SJSA1 (cell line): Measurements from ENCODE around the gene ABCC10. TPM values are rescaled to one million over a fixed set of nuclear protein-coding genes. Genes with fewer than 3 reads are reported as not detected.
"Not testable (repeated sequence)": the region's sequence is repeated elsewhere in the genome, so short reads cannot be mapped to it uniquely, and the experiment has no call there.

Experiments used
- DNase-seq, 2 experiments: peaks; one replicate each; pipeline ENCODE4 v3.0.0-alpha.2; 2015 to 2020; ENCODE audit warnings: low spot score in 2 of 2, low read depth in 1 of 2
- H3K27ac ChIP-seq: fragments of 250-450 bp; sonication (Bioruptor Pico); 2 replicates; pipeline ENCODE4 v1.5.1; 2020; ENCODE audit warnings: mild to moderate bottlenecking, moderate library complexity
- H3K27me3 ChIP-seq: fragments of 250-450 bp; sonication (Bioruptor Pico); replicated peaks from 2 replicates; pipeline ENCODE4 v1.5.1; 2020; ENCODE audit warnings: mild to moderate bottlenecking, moderate library complexity
- H3K36me3 ChIP-seq: fragments of 250-450 bp; sonication (Bioruptor Pico); 2 replicates; pipeline ENCODE4 v1.5.1; 2020; ENCODE audit warnings: mild to moderate bottlenecking
- H3K4me1 ChIP-seq: fragments of 250-450 bp; sonication (Bioruptor Pico); replicated peaks from 2 replicates; pipeline ENCODE4 v1.6.1; 2021; ENCODE audit warnings: mild to moderate bottlenecking
- H3K4me3 ChIP-seq: fragments of 250-450 bp; sonication (Bioruptor Pico); 2 replicates; pipeline ENCODE4 v1.5.1; 2020; ENCODE audit warnings: mild to moderate bottlenecking
- H3K9me3 ChIP-seq: fragments of 250-450 bp; sonication (Bioruptor Pico); replicated peaks from 2 replicates; pipeline ENCODE4 v1.5.1; 2020; ENCODE audit warnings: mild to moderate bottlenecking
- total RNA-seq: library from RNA; depleted of rRNA; stranded (reverse); fragments of >200 nt; shearing (Covaris generic); gene quantifications from 2 replicates; pipeline ENCODE4 v1.2.3, GENCODE V29; 2014

Gene ABCC10
- total RNA-seq, 1 experiment from 2014 or later: 11.3 TPM

GRCh38 chr6:43421831-43422230, 5.5 kb upstream of the ABCC10 start:
- Histone ChIP-seq H3K4me3 (no peak overlapping the region), H3K36me3 (no peaks in the 10 kb centered on the region), H3K27ac (no peak overlapping the region), H3K27me3 (0 out of 2 replicates have a peak, but pooled peaks cover 3% of the 10 kb centered on the region), H3K9me3 (no peaks in the 10 kb centered on the region), H3K4me1 (peaks cover under 1% of the 10 kb centered on the region)
- no peak for DNase-seq

GRCh38 chr6:43425083-43425482, 2.3 kb upstream of the ABCC10 start:
- H3K27me3 ChIP-seq, H3K36me3 ChIP-seq, H3K9me3 ChIP-seq, H3K27ac ChIP-seq, DNase-seq, H3K4me3 ChIP-seq: not testable (repeated sequence)
- H3K4me1 ChIP-seq: peaks cover 13% of the 10 kb centered on the region

GRCh38 chr6:43426928-43427405, 374 bp upstream of the ABCC10 start:
- peak overlapping the region; percentile 69 for H3K4me3 ChIP-seq
- H3K36me3 ChIP-seq: peaks cover 8% of the 10 kb centered on the region
- DNase-seq: no peak
- H3K4me1 ChIP-seq: peaks cover 13% of the 10 kb centered on the region
- peak overlapping the region; percentile 31 for H3K27ac ChIP-seq
- H3K9me3 ChIP-seq: no peaks in the 10 kb centered on the region
- no peaks in the 10 kb centered on the region for H3K27me3 ChIP-seq

- DNase-seq: peak in 1 of 2 experiments; percentile 11
- peaks cover 16% of the 10 kb centered on the region for H3K36me3 ChIP-seq
- H3K27me3 ChIP-seq: no peaks in the 10 kb centered on the region
- H3K4me1 ChIP-seq: peaks cover 13% of the 10 kb centered on the region
- H3K27ac ChIP-seq: peak overlapping the region; percentile 31; the same call in 1 of the 2 replicates
- no peaks in the 10 kb centered on the region for H3K9me3 ChIP-seq
- H3K4me3 ChIP-seq: peak overlapping the region; percentile 69
Measured at GRCh38 chr6:43428112-43428570, 800 bp downstream of the ABCC10 start.

- no peaks in the 10 kb centered on the region for H3K9me3 ChIP-seq
- H3K4me3 ChIP-seq: no peak overlapping the region
- H3K27ac ChIP-seq: no peak overlapping the region
- peaks cover 16% of the 10 kb centered on the region for H3K36me3 ChIP-seq
- no peak for DNase-seq
- peaks cover 13% of the 10 kb centered on the region for H3K4me1 ChIP-seq
- H3K27me3 ChIP-seq: no peaks in the 10 kb centered on the region
Measured at GRCh38 chr6:43428874-43429273, 1.5 kb downstream of the ABCC10 start.

GRCh38 chr6:43432009-43432945, 4.9 kb downstream of the ABCC10 start:
- Histone ChIP-seq H3K4me3 (no peak overlapping the region), H3K4me1 (peaks cover 24% of the 10 kb centered on the region), H3K27ac (no peak overlapping the region), H3K36me3 (peaks cover 23% of the 10 kb centered on the region), H3K9me3 (no peaks in the 10 kb centered on the region), H3K27me3 (no peaks in the 10 kb centered on the region)
- DNase-seq: no peak

GRCh38 chr6:43433148-43433547, 5.8 kb downstream of the ABCC10 start:
- H3K9me3 ChIP-seq: no peaks in the 10 kb centered on the region
- H3K27ac ChIP-seq: no peak overlapping the region
- peaks cover 23% of the 10 kb centered on the region for H3K4me1 ChIP-seq
- H3K27me3 ChIP-seq: no peaks in the 10 kb centered on the region
- no peak for DNase-seq
- peaks cover 20% of the 10 kb centered on the region for H3K36me3 ChIP-seq
- H3K4me3 ChIP-seq: no peak overlapping the region

- Histone ChIP-seq H3K27me3 (no peaks in the 10 kb centered on the region), H3K4me1 (peaks cover 15% of the 10 kb centered on the region), H3K27ac (no peak overlapping the region), H3K9me3 (no peaks in the 10 kb centered on the region), H3K36me3 (peaks cover 24% of the 10 kb centered on the region), H3K4me3 (no peak overlapping the region)
- no peak for DNase-seq
Measured at GRCh38 chr6:43434001-43434840, 6.9 kb downstream of the ABCC10 start.

- H3K27ac ChIP-seq: no peak overlapping the region
- H3K4me1 ChIP-seq: peaks cover 15% of the 10 kb centered on the region
- H3K4me3 ChIP-seq: no peak overlapping the region
- no peaks in the 10 kb centered on the region for H3K27me3 ChIP-seq
- no peak for DNase-seq
- no peaks in the 10 kb centered on the region for H3K9me3 ChIP-seq
- peaks cover 24% of the 10 kb centered on the region for H3K36me3 ChIP-seq
Measured at GRCh38 chr6:43434943-43435342, 7.6 kb downstream of the ABCC10 start.

- Histone ChIP-seq H3K27ac (no peak overlapping the region), H3K4me1 (peaks cover 15% of the 10 kb centered on the region), H3K4me3 (no peak overlapping the region), H3K36me3 (peaks cover 26% of the 10 kb centered on the region), H3K9me3 (no peaks in the 10 kb centered on the region), H3K27me3 (no peaks in the 10 kb centered on the region)
- no peak for DNase-seq
Measured at GRCh38 chr6:43435682-43436437, 8.5 kb downstream of the ABCC10 start.

GRCh38 chr6:43436577-43437282, 9.4 kb downstream of the ABCC10 start:
- H3K27ac ChIP-seq: no peak overlapping the region
- H3K36me3 ChIP-seq: peaks cover 26% of the 10 kb centered on the region
- H3K9me3 ChIP-seq: no peaks in the 10 kb centered on the region
- peak; percentile 68 to 75 for DNase-seq
- no peaks in the 10 kb centered on the region for H3K27me3 ChIP-seq
- H3K4me1 ChIP-seq: peaks cover 15% of the 10 kb centered on the region
- no peak overlapping the region for H3K4me3 ChIP-seq

GRCh38 chr6:43437700-43438099, 10.4 kb downstream of the ABCC10 start:
- Histone ChIP-seq H3K4me3 (no peak overlapping the region), H3K27me3 (no peaks in the 10 kb centered on the region), H3K27ac (no peak overlapping the region), H3K9me3 (no peaks in the 10 kb centered on the region), H3K4me1 (peaks cover 15% of the 10 kb centered on the region), H3K36me3 (peaks cover 16% of the 10 kb centered on the region)
- no peak for DNase-seq

- Histone ChIP-seq H3K36me3 (peaks cover 26% of the 10 kb centered on the region), H3K4me1 (no peaks in the 10 kb centered on the region), H3K9me3 (no peaks in the 10 kb centered on the region), H3K27ac (no peak overlapping the region), H3K27me3 (no peaks in the 10 kb centered on the region), H3K4me3 (no peak overlapping the region)
- DNase-seq: no peak
Measured at GRCh38 chr6:43442935-43443334, 15.6 kb downstream of the ABCC10 start.
